Right atrium auricular region (tissue), 2 donors: ENCODE data around the gene NCOA3. TPM values are rescaled to one million over a fixed set of nuclear protein-coding genes. Genes with fewer than 3 reads are reported as not detected.

Source experiments
- DNase-seq: peaks from one replicate; pipeline ENCODE4 v3.0.0-alpha.2; 2019; ENCODE audit warnings: low spot score
- H3K27ac ChIP-seq, 2 donors: fragments of 200-600 bp; sonication (generic); 1 replicate in 1 of 2; 2 replicates in 1 of 2; pipeline ENCODE4 v1.5.1; 2016 to 2019
- H3K27me3 ChIP-seq, 2 donors: fragments of 200-600 bp; sonication (generic); one replicate each; pipeline versions ENCODE4 v1.5.1 to v1.6.0; 2017 to 2019
- H3K36me3 ChIP-seq: fragments of 200-600 bp; sonication (generic); one replicate; pipeline ENCODE4 v1.5.1; 2016
- H3K4me1 ChIP-seq, 2 donors: fragments of 200-600 bp; sonication (generic); one replicate each; pipeline versions ENCODE4 v1.5.1 to v1.6.0; 2017 to 2019
- H3K4me3 ChIP-seq, 2 donors: fragments of 200-600 bp; sonication (generic); 1 replicate in 1 of 2; 2 replicates in 1 of 2; pipeline ENCODE4 v1.5.1; 2017 to 2019; ENCODE audit warnings: mild to moderate bottlenecking in 1 of 2, moderate library complexity in 1 of 2
- H3K9me3 ChIP-seq, 2 donors: fragments of 200-600 bp; sonication (generic); one replicate each; pipeline ENCODE4 v1.5.1; 2019
- CTCF ChIP-seq, 2 donors: fragments of 200-600 bp; sonication (generic); IDR thresholded peaks; one replicate each; pipeline ENCODE4 v1.5.1; 2019; ENCODE audit warnings: antibody characterized with exemption in 2 of 2
- total RNA-seq, 2 donors: library from RNA; depleted of rRNA; stranded (reverse); fragments of >200 nt; gene quantifications; one replicate each; pipeline ENCODE4 v1.1.0, GENCODE V29; 2016

The NCOA3 gene
- total RNA-seq, 2 donors from 2014 or later: 24.1 to 27.4 TPM

- DNase-seq: peak; percentile 90
- Histone ChIP-seq H3K27ac (peak overlapping the region; percentile 76 to 82), H3K27me3 (no peaks in the 10 kb centered on the region), H3K9me3 (no peaks in the 10 kb centered on the region), H3K36me3 (no peaks in the 10 kb centered on the region), H3K4me3 (no peak overlapping the region), H3K4me1 (peaks cover 0 to 25% of the 10 kb centered on the region in 2 donors)
- TF ChIP-seq CTCF (IDR thresholded peaks at IDR 0.05): peak in 1 of 2 donors; percentile 59
These were observed 37.1 kb upstream of the NCOA3 start for GRCh38 chr20:47464380-47465101.

- Histone ChIP-seq H3K27me3 (no peaks in the 10 kb centered on the region), H3K36me3 (no peaks in the 10 kb centered on the region), H3K4me1 (peaks cover 0 to 25% of the 10 kb centered on the region in 2 donors), H3K4me3 (no peak overlapping the region), H3K27ac (peak overlapping the region; percentile 76 to 82), H3K9me3 (no peaks in the 10 kb centered on the region)
- no peak for TF ChIP-seq CTCF (IDR thresholded peaks at IDR 0.05)
- no peak for DNase-seq
These were observed 36.2 kb upstream of the NCOA3 start for GRCh38 chr20:47465335-47466090.

GRCh38 chr20:47466213-47466612 is 35.5 kb upstream of the NCOA3 start:
- H3K36me3 ChIP-seq: no peaks in the 10 kb centered on the region
- H3K27ac ChIP-seq: no peak overlapping the region
- DNase-seq: no peak
- H3K4me1 ChIP-seq: peaks cover 0 to 25% of the 10 kb centered on the region in 2 donors
- H3K4me3 ChIP-seq: no peak overlapping the region
- TF ChIP-seq CTCF (IDR thresholded peaks at IDR 0.05): no peak
- H3K9me3 ChIP-seq: no peaks in the 10 kb centered on the region
- H3K27me3 ChIP-seq: no peaks in the 10 kb centered on the region

- Histone ChIP-seq H3K4me1 (peaks cover 0 to 25% of the 10 kb centered on the region in 2 donors), H3K36me3 (no peaks in the 10 kb centered on the region), H3K27me3 (no peaks in the 10 kb centered on the region), H3K27ac (no peak overlapping the region), H3K9me3 (no peaks in the 10 kb centered on the region), H3K4me3 (no peak overlapping the region)
- DNase-seq: no peak
- TF ChIP-seq CTCF (IDR thresholded peaks at IDR 0.05): no peak
These were observed 34.8 kb upstream of the NCOA3 start for GRCh38 chr20:47466704-47467459.

- Histone ChIP-seq H3K4me1 (peaks cover 0 to 25% of the 10 kb centered on the region in 2 donors), H3K27ac (no peak overlapping the region), H3K36me3 (no peaks in the 10 kb centered on the region), H3K9me3 (no peaks in the 10 kb centered on the region), H3K4me3 (no peak overlapping the region), H3K27me3 (no peaks in the 10 kb centered on the region)
- no peak for DNase-seq
- TF ChIP-seq CTCF (IDR thresholded peaks at IDR 0.05): no peak
These were observed 33.2 kb upstream of the NCOA3 start for GRCh38 chr20:47468290-47469050.
